Adrenal gland (tissue), 5 donors: ENCODE measurements around the gene THTPA.

ENCODE experiments used
- POLR2A ChIP-seq, 2 donors: fragments of 450-650 bp; IDR thresholded peaks; one replicate each; pipeline ENCODE4 v1.6.1; 2017; ENCODE audit warnings: antibody characterized with exemption in 2 of 2, mild to moderate bottlenecking in 2 of 2, moderate library complexity in 1 of 2
- TF ChIP-seq, protein P1 (sequence below), 6 experiments: fragments of 450-650 bp in 4 of 6; fragments of 200-600 bp in 2 of 6; sonication (generic) in 1 of 6; IDR thresholded peaks; 1 replicate in 5 of 6; 2 replicates in 1 of 6; pipeline versions ENCODE4 v1.5.1 to v1.8.0; 2016 to 2021; ENCODE audit warnings: antibody characterized with exemption in 6 of 6, mild to moderate bottlenecking in 2 of 6, moderate library complexity in 1 of 6
- donor health status: DM: no; HTN: no; CAD: no.

DNA sequence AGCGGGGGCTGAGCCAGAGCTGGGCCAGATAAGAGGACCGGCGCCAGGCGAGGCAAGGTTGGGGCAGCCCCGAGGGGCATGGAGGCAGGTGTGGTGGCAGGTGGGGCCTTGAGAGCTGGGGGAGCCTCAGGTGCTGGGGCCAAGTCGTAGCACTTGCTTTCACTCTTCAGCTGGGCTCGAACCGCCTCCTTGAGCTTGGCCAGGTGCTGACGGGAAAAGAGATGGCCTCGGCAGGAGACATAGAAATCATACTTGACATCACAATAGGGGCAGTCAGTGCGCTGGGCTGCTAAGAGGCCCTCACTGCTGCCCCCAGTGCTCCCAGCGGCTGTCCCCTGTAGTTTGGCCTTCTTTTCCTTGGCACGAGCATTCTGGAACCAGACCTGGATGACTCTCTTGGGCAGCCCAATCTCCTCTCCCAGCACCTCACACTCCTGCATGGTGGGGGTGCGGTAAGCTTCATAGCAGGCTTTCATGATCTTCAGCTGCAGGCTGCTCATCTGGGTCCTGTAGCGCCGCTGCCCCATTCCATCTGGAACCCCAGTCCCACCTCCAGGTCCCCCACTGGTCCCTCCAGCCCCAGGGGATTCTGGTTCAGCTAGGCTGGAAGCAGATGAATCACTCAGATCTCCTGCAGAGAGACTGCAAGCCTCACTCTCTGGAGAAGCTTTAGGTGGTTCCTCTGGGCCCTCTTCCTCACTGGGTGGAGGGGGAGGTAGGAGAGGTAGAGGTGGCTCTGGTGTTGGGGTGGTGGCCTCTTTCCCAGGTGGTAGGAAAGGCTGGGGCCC, 32.6 kb upstream of the THTPA start:
- no peak for TF ChIP-seq POLR2A (IDR thresholded peaks at IDR 0.05)
- TF ChIP-seq, protein P1, sequence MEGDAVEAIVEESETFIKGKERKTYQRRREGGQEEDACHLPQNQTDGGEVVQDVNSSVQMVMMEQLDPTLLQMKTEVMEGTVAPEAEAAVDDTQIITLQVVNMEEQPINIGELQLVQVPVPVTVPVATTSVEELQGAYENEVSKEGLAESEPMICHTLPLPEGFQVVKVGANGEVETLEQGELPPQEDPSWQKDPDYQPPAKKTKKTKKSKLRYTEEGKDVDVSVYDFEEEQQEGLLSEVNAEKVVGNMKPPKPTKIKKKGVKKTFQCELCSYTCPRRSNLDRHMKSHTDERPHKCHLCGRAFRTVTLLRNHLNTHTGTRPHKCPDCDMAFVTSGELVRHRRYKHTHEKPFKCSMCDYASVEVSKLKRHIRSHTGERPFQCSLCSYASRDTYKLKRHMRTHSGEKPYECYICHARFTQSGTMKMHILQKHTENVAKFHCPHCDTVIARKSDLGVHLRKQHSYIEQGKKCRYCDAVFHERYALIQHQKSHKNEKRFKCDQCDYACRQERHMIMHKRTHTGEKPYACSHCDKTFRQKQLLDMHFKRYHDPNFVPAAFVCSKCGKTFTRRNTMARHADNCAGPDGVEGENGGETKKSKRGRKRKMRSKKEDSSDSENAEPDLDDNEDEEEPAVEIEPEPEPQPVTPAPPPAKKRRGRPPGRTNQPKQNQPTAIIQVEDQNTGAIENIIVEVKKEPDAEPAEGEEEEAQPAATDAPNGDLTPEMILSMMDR (IDR thresholded peaks at IDR 0.05), result no peak
